DMS 273 (cell line): Measurements from ENCODE around the gene ADGRV1.
A peak's percentile ranks its signal among the peaks of the same experiment; 100 is the strongest.

Experiments
- DNase-seq: peaks from one replicate; lab custom pipeline; 2025; ENCODE audit not compliant: unreplicated experiment; lab: John Stamatoyannopoulos, UW

Gene ADGRV1

GRCh38 chr5:91092859-91093783 is 534.5 kb downstream of the ADGRV1 start:
- no peak for DNase-seq

- DNase-seq, result no peak
Observed at GRCh38 chr5:91095313-91095712, 536.7 kb downstream of the ADGRV1 start.

GRCh38 chr5:91095786-91096385 is 537.3 kb downstream of the ADGRV1 start:
- DNase-seq, result no peak

- no peak for DNase-seq
Observed at GRCh38 chr5:91098541-91098940, 539.9 kb downstream of the ADGRV1 start.

GRCh38 chr5:91101600-91102379 is 543.2 kb downstream of the ADGRV1 start:
- DNase-seq, result peak; percentile 86

- DNase-seq, result no peak
Observed at GRCh38 chr5:91103353-91104061, 544.9 kb downstream of the ADGRV1 start.

- DNase-seq, result no peak
Observed at GRCh38 chr5:91104062-91104448, 545.5 kb downstream of the ADGRV1 start.

GRCh38 chr5:91106842-91107511 is 548.4 kb downstream of the ADGRV1 start:
- DNase-seq, result peak; percentile 16

GRCh38 chr5:91109634-91110033 is 551.0 kb downstream of the ADGRV1 start:
- DNase-seq, result no peak

- no peak for DNase-seq
Observed at GRCh38 chr5:91110686-91111085, 552.1 kb downstream of the ADGRV1 start.

- no peak for DNase-seq
Observed at GRCh38 chr5:91111473-91112238, 553.1 kb downstream of the ADGRV1 start.

- DNase-seq, result no peak
Observed at GRCh38 chr5:91114658-91115057, 556.1 kb downstream of the ADGRV1 start.

GRCh38 chr5:91118354-91118753 is 559.8 kb downstream of the ADGRV1 start:
- DNase-seq, result no peak

GRCh38 chr5:91118796-91119195 is 560.2 kb downstream of the ADGRV1 start:
- DNase-seq, result no peak

- DNase-seq, result no peak
Observed at GRCh38 chr5:91119217-91119616, 560.6 kb downstream of the ADGRV1 start.

GRCh38 chr5:91119981-91120850 is 561.6 kb downstream of the ADGRV1 start:
- no peak for DNase-seq

GRCh38 chr5:91121347-91121993 is 562.9 kb downstream of the ADGRV1 start:
- DNase-seq, result no peak

GRCh38 chr5:91122651-91123050 is 564.1 kb downstream of the ADGRV1 start:
- no peak for DNase-seq
